ENCODE results near the gene ANKRD53.
A peak's percentile ranks its signal among the peaks of the same experiment; 100 is the strongest.

ANKRD53 gene

GRCh38 chr2:70978341-70979179 is at the start of gene ANKRD53:
Gene ANKRD53, plus strand, starts transcription at chr2:70978630. Its CDS starts 16 bp downstream, at chr2:70978646.
- peak; percentile 66 for DNase-seq

DNA sequence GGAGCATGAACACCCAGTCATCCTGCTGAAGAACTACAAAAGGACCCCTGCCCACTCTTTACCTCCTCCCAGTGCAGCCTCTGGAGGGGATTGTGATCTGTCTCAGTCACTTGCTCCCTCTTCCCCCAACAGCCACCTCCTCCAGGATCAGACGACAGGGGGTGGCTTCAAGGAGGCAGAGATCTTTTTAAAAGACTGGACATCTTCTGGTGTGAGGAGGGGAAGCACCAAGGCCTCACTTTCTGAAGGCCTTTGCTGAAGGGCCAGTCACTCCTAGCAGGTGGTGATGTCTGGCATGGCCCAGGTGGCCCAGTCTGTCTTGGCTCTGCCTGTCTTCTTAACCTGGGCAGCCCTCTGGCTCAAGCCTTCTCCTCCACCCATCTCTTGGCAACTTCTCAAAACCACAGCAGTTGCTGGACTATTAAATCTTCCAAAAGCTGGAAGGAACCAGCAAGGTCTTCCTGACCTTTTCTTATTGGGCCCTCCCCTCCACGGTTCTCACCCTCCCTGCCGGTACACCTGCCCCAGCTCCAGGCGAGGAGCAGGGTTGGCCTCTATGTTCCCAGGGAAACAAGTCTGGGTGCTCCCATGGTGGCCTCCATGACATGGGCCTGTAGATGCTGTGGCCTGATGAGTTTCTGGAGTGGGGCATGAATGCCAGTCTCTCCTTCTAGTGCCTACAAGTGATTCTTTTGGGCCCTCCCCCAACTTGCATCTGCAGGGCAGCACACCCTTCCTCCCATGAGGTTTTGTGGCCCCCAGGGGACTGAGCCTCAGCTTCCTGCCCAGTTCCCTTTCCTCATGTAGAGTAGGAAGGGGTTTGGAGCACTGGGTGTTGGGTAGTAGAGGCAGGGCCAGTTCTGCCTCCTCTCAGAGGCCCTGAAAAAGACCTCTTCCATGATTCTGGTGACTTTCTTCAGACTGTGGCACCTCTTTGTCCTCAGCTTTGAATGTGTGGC is 47.8 kb upstream of the ANKRD53 start:
- DNase-seq = no peak

GRCh38 chr2:70931376-70932000 is 46.9 kb upstream of the ANKRD53 start:
- no peak for DNase-seq

DNA sequence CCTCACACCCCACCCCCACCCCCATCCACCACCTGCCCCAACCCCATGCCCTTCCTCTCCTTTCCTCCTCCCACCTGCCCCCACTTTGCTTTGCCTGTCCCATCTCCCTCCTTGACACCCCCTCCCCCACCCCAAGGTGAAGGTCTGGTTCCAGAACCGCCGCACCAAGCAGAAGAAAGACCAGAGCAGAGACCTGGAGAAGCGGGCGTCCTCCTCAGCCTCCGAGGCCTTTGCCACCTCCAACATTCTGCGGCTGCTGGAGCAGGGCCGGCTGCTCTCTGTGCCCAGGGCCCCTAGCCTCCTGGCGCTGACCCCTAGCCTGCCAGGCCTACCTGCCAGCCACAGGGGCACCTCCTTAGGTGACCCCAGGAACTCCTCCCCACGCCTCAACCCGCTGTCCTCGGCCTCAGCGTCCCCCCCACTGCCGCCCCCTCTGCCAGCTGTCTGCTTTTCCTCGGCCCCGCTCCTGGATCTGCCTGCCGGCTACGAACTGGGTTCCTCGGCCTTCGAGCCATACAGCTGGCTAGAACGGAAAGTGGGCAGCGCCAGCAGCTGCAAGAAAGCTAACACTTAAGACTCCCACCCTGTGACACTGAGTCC is 45.7 kb upstream of the ANKRD53 start:
- no peak for DNase-seq

DNA sequence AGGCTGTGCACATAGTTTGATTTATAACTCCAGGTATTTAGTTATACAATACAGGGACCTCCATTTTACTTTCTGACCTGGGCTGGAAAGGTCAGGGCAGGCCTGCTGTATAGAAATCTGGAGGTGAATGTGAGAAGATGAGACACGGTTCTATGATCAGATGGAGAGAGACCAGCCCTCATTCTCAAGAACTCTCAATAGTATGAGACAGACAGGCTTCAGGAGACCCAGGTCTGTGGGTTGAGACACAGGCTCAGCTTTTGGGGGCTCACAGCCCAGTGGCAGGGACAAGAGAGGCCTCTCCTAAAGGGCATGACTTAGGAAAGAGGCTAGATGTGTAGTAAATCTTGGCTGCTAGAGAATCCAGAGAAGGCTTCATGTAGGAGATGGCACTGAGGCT is 43.4 kb upstream of the ANKRD53 start:
- DNase-seq = no peak

GRCh38 chr2:70935468-70936164 is 42.8 kb upstream of the ANKRD53 start, which contains the start of gene ATP6V1B1:
Gene ATP6V1B1, plus strand, starts transcription at chr2:70935900. Its CDS starts 55 bp downstream, at chr2:70935955.
- DNase-seq = peak; percentile 79

DNA sequence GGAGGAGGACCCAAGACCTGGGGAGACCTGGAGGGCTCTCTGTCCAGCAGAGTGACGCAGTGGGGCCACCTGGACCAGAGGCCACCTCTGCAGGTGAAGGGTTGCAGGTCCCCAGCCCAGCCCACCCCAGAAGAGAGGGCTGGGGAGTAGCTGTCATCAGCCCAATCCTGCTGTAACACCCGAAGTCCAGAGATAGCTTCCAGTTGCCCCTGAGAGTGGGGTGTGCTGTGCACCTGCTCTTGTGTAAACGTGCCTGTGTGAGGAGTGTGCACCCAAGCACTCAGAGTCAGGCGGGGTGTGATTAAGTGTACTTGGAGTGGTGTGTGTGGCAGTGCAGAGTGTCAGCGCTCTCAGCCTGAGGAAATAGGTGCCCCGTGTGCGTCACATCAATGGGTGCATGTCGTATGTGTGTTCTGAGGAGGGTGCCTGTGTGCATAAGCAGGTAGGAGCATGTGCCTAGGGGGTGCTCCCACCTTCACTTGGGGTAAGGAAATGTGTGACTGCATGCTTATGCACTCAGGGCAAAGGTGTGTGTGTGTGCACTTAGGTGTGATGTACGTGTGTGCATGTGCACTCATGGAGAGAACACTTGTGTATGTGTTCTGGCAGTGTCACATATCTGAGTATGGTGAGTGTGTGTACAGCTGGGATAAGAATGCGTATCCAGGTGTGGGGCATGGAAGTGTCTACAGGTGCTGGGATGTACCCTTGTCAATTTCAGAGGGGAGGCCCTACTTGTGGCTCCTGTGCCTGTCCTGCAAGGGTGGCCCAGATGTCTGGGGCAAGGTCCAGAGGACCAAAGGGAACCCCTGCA is 42.1 kb upstream of the ANKRD53 start:
- peak; percentile 30 for DNase-seq

DNA sequence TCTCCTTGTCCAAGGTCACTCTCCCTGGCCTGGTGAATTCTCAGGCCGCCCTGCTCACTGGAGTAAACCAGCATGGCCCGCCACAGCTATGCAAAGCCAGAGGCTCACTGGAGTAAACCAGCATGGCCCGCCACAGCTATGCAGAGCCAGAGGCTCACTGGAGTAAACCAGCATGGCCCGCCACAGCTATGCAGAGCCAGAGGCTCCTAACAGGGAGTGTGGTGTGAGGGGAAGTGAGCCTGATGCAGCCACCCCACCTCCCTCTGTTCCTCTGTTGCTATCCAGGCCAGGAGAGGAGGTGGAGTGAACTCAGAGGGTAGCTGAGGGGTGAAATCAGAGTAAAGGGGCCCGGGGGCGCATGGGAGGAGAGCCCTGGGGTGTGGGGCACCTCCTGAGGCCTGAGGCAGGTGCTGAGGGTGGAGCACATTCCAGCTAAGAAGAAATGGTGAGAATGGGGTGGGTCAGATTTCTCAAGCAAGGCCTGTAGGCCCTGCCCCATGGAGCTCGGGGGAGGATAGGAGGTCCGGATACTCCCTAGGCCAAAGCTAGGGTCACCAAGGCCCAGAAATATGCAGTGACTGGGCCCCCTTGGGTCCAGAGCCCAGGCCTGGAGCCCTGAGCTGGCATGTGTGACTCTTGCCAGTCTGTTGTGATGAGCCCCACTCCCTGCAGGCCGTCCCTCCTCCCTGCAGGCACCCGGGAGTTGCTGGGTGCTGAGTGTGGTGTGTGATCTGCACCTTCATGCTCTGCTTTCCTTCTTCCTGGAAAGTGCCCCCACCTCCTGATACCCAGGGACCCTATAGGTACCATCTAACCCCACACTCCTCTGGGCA is 41.2 kb upstream of the ANKRD53 start:
- no peak for DNase-seq

- DNase-seq = no peak
These were observed 40.4 kb upstream of the ANKRD53 start for GRCh38 chr2:70937866-70938585.

GRCh38 chr2:70938586-70938950 is 39.9 kb upstream of the ANKRD53 start:
- DNase-seq = no peak

DNA sequence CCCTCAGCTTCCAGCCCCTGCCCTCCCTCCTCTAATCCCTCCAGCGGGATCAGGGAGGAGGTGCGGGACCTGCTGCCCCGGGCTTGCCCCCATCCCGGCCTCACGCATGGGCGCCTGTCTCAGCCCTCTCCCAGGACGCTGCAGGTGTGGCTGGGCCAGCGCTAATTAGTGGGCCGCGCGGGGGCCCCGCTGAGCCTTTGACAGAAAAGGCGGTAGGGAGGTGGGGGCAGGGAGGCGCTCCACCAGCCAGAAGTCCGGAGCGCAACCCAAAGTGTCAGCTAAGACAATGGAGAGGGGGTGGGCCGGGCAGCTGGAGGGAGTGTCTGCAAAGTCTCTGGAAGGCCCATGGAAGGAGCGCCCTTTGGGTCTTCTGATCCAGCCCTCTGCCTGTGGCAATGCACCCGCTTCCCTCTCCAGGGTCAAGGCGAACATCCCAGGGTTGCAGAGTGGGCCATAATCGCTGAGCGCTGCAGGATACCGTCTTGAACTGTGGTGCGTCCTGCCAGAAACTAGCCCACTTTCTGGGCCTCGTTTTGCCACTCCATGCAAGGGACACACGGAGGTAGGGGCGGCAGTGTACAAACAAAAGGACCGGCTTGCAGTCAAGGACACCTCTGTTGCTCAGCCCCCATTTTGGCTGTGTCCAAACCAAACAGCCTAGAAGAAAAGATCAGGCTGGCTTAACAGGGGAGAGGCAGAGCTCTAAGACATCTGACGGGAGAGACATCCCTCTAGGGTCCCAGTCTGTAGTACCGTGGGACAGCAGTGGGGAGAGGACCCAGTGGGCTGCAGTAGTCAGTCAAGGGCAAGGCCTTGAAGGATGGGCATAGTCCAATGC is 39.2 kb upstream of the ANKRD53 start:
- DNase-seq = no peak

- DNase-seq = no peak
These were observed 38.4 kb upstream of the ANKRD53 start for GRCh38 chr2:70939839-70940580.

DNA sequence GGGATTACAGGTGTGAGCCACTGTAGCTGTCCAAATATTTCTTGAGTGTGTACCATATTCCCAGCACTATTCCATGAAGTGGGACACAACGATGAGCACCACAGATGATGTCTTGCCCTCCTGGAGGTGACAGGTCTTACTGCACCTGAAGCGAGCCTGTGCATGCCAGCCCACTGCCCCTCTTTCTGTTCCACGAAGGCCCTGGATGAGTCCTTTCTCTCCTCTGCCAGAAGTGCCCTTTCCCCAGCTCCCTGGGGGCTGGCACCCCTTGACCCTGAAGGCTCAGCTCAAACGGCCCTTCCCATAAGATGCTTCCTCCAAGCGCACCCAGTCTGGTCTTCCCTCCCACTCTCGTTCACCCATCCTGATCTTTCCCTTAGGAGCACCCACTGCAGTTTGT is 37.2 kb upstream of the ANKRD53 start:
- no peak for DNase-seq

DNA sequence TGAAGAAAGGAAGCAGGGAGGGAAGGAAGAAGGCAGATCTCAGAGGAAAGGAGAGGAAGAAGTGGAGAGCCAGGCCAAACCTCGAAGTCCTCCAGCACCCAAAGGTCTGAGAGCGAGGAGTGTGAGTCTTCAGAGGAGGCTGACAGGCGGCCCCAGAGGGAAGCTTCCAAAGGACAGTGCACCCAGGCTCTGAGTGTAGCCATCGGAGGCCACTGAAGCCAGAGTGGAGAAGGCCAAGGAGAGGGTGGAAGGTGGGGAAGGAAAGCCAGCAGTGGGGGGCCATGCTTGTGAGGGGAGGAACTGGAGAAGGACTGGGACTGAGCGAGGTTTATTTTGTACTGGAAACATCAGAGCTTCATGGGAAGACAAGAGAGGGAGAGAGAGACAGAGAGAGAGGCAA is 36.7 kb upstream of the ANKRD53 start:
- DNase-seq = no peak

DNA sequence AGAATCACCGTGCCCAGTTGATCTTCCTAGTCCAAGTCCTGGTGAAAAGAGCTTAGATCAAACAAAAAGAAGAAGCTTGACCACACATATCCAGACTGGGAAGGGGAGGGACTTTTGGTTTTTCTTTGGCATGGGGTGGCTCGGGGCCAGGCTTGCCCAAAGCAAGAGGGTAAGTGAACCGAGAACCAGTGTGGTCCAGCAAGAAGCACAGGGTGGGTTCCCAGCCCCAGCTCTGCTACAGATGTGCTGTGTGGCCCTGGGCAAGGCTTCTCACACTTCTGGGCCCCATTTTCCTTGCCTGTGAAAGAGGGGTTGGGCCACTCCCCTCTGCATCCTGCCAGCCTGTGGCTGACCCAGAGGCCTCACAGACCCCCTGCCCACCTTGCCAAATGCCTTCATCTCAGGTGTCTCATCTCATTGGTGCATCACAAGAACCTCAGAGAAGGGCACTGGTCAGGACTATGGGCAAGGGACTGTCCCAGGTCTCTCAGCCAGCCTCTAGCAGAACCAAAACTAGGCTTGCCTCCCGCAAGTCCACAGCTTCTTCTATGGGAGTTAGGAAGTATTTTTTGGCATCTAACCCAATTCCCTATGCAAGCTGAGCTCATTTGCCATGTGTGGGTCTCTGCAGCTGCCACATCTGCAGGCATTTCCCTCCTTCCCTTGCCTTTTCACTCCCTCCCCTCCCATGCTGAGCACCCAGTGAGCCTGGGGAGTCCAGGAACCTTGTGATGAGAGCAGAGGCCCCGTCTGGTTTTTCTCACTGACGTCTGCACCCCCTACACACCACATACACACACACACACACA is 35.8 kb upstream of the ANKRD53 start:
- no peak for DNase-seq

GRCh38 chr2:70943205-70943871 is 35.1 kb upstream of the ANKRD53 start:
- no peak for DNase-seq
